OCI-LY7 (cell line): ENCODE results near the gene SOCS7.

Source experiments
- EZH2phosphoT487 ChIP-seq: fragments of 200-600 bp; sonication (generic); IDR thresholded peaks from 2 replicates; pipeline ENCODE4 v1.6.1; 2018; ENCODE audit warnings: low read depth, borderline replicate concordance, mild to moderate bottlenecking, mixed run types, antibody characterized with exemption, low read length, moderate library complexity, mixed read lengths
- TF ChIP-seq, protein P1 (sequence below): fragments of 200-600 bp; sonication (generic); conservative IDR thresholded peaks from 2 replicates; pipeline ENCODE4 v1.5.1; 2014; ENCODE audit warnings: mild to moderate bottlenecking, antibody characterized with exemption, low read length, moderate library complexity, mixed read lengths

- TF ChIP-seq, protein P1, sequence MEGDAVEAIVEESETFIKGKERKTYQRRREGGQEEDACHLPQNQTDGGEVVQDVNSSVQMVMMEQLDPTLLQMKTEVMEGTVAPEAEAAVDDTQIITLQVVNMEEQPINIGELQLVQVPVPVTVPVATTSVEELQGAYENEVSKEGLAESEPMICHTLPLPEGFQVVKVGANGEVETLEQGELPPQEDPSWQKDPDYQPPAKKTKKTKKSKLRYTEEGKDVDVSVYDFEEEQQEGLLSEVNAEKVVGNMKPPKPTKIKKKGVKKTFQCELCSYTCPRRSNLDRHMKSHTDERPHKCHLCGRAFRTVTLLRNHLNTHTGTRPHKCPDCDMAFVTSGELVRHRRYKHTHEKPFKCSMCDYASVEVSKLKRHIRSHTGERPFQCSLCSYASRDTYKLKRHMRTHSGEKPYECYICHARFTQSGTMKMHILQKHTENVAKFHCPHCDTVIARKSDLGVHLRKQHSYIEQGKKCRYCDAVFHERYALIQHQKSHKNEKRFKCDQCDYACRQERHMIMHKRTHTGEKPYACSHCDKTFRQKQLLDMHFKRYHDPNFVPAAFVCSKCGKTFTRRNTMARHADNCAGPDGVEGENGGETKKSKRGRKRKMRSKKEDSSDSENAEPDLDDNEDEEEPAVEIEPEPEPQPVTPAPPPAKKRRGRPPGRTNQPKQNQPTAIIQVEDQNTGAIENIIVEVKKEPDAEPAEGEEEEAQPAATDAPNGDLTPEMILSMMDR = no peak
- no peak for TF ChIP-seq EZH2phosphoT487
Observed at GRCh38 chr17:38338535-38338934, 13.1 kb upstream of the SOCS7 start.
